ENCODE results near the gene MVK. TPM values are rescaled to one million over a fixed set of nuclear protein-coding genes. Genes with fewer than 3 reads are reported as not detected.

MVK gene
- total RNA-seq, 1 experiment from 2014 or later, result 18.7 TPM

DNA sequence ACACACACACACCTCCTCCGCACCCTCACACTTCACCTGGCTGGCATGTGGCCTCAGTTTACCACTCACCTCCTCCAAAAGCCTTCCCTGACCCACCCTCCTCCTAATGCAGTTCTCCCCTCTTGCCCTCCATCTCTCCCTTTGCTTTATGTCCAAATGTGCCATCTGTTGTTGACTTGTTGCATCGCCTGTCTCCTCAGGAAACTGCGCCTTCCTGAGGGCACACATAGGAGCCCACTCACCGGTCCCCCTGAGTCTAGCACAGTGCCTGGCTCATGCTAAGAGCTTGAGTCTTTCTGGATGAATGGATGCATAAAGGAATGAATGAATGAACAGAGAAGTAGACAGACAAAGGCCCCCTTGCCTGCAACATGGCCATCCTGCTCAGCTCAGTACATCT, 34.0 kb downstream of the MVK start:
- DNase-seq (ENCODE audit: low spot score), result no peak

DNA sequence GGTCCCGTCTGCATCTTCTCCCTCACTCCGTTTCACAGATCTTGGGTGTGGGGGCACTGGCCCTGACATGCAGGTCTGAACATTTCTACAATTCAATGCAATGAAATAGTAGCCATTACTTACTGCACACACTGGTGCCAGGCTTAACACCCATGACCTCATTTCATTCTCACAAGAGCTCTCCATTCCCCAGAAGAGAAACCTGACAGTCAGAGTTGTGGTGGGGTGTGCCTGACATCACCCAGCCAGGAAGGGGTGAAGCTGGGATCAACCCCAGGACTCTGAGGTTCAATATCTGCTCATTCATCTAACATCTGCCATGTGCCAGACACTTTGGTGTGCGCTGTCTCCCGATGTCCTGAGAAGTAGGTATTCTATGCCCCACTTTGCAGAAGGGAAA, 34.7 kb downstream of the MVK start:
- DNase-seq (ENCODE audit: low spot score), result no peak

DNA sequence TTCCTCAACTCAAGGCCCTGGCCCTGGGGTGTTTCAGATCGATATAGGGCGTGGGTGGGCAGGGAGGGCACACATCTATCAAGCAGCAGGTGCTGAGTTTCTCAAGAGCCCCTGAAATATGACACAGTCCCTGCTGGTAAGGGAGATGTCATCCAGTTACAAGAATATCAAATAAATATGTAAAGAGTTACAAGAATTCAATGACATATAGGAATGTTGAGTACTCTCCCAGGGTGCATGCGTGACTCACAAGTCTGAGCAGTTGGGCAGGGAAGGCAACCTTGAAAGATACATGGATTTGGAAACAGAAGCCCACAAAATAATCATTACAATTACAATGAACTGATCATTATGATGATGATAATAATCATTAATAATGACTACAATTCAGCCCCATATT, 35.2 kb downstream of the MVK start:
- no peak for DNase-seq (ENCODE audit: low spot score)

DNA sequence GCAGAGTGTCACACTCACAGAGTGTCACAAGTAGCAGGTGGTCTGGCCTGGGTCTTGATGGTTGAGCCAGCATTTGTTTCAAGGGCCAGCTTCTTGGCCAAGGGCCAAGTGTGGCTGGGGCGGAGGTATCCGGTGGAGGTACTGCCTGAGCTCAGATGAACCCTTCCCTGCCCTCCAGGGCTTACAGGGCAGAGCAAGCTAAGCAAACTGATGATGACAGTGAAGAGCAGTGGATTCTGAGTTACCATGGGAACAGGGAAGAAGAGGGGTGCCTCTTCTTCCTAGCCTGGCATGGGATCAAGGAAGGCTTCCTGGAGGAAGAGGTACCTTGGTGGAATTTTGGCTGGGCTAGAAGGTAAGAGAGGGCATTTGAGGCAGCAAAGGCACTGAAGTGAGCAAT, 35.7 kb downstream of the MVK start:
- no peak for DNase-seq (ENCODE audit: low spot score)

DNA sequence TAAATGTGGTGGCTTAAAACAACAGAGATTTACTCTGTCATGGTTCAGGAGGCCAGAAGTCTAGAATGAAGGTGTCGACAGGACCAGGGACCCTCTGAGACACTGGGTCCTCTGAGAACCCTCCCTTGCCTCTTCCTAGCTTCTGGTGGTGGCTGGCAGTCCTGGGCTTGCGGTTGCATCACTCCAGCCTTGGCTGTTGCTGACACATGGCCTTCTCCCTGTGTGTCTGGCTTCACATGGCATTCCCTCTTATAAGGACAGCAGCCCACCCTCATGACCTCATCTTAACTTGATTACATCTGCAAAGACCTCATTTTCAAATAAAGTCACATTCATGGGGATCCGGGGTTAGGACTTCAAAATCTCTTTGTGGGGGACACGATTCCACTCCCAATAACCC, 36.9 kb downstream of the MVK start:
- DNase-seq (ENCODE audit: low spot score), result no peak

DNA sequence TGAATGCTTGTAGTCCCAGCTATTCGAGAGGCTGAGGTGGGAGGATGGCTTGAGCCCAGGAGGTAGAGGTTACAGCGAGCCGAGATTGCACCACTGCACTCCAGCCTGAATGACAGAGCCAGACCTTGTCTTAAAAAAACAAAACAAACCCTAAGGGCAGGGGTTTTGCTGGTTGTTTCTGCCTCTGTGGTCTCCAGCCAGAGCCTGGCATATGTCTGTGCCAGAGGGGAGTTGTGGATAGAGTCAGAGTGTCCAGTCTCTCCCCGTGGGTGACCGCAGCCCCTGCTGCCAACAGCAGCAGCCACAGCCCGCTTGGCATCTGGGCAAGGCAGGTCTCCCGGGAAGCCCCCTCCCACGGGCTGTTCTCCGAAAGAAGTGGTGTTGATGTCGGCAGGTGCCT, 37.6 kb downstream of the MVK start:
- DNase-seq (ENCODE audit: low spot score), result no peak

DNA sequence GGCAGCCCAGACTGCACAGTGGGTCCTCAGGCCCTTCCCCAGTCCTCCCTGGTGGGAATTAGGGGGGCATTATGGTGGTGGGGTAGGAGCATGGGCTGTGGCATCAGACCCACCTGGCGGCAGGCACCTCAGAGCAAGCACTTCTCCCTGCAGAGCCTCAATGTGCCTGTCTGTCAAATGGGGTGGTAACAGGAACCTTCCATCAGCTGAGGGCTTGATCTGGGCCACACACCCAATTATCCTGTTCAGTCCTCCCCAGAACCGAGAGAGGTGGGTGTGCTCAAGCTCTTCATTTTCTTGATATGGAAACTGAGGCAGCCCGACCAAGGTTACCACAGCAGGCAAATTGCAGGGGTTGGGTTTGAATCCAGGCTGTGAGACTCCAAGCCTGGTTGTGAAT, 38.4 kb downstream of the MVK start:
- DNase-seq (ENCODE audit: low spot score), result no peak

DNA sequence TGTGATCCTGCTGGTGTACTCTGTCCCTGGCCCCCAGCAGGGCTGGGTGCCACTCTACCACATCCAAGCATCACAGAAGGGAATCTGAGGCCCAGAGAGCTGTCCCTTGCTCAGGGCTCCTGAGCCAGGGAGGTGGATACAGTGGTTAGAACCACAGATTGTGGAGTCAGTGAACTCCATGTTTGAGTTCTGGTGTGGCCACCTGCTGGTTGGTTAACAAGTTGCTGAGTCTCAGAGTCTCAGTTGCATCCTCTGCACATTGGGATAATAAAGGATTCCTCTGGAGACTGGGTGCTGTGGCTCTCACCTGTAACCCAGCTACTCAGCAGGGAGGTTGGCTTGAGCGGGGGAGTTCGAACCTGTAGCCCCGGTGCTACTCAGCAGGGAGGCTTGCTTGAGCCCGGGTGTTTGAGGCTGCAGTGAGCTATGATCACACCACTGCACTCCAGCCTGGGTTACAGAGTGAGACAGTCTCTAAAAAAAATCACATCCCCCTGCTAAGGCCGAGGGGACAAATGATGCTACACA, 39.4 kb downstream of the MVK start:
- no peak for DNase-seq (ENCODE audit: low spot score)

DNA sequence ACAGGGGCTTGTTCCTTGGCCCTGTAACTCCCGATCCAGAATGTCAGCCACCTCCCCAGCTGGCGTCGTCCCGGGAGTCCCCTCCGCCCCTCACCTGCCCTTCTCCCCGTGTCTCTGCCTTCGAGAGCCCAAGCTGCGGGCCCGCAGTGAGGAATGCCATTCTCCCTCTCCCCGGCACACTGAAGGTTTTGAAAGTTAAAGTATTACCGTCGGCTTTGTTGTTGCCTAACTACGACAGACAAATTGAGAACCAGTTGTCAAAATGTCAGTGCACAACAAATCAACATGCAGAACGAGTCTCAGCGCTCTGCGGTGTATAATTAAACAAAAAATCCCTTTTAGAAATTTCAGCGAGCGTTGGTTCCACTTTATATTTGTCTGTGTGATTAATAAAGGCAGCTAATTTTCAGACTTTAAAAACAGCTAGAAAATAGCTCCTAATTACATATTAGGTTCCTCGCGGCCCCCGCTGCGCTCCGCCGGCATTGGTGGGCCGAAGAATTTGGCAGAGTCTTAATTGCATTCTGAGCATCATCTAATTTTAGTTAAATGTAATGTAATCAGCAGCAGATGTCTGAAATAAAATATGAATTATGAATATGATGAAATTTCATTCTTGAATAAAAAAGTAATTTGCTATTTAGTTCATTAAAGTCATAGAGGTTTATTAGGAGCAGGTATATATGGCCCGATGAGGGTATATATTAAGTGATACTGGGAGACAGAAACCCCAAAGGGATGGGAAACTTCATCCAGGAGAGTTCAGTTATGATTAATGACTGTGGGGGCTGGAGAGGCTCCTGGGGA, 40.3 kb downstream of the MVK start:
- DNase-seq (ENCODE audit: low spot score), result no peak

DNA sequence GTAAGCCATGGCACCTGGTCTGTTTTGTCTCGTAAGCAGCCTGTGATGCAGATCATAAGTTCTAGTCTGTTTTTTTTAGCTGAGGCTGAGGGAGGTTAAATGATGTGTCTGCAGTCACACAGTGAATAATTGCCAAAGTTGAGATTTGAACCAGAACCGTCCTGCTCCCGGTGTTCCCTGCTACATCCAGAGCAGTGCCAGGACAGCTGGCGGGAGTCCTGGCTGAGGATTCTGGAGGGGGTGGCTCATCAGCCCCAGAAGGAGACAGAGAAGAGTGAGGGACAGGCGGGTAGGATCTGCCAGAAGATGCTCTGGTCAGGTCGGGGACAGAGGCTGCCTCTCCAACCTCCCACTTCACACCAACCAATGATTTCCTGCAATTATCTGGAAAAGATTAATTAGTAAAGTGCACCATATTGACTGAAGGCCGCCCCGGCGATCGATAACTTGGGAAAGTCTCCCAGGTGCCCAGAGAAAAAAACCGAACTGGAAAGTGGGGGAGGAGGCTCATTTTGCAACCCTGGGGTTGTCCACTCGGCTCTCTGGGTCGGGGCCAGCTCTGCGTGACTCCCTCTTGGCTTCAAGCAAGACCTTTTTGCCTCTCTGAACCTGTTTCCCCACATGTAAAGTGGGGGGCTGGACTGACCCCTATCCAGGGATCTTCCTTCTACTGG, 42.1 kb downstream of the MVK start:
- DNase-seq (ENCODE audit: low spot score), result no peak

DNA sequence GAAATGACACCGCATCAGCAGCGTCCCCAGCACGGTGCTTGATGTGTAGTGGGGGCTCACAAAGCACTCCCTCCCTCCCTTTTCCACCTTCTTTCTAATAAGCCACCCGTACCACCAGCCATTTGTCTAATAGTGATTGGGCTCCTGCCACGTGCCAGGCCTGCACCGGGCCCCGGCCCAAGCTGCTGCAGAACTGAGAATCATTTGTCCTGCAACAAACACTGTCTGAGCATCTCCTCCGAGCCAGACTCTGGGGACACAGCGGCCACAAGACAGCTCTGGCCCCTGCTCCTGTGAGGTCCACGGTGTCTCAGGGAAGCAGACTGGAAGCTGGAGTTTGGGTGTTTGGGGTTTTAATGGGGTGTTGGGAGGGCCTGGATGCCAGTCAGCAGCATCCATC, 43.9 kb downstream of the MVK start:
- no peak for DNase-seq (ENCODE audit: low spot score)

DNA sequence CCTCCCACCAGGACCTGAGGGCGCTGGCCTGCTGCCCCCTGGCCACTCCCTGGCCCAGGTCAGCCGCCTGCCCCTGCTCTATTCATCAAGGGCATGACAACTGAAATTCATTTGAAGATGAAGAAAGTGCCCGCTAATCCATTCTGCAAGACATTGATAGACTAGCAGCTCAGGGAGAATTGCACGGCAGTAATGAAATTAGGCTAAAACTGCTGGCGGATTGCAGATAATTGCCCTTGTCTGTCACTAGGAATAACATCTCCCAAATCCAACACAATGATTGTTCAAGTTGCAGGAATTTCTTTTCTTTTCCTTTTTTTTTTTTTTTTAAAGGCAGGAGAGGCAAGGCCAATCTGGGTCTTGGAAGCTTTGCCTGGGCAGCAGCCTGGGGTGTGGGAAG, 44.5 kb downstream of the MVK start:
- no peak for DNase-seq (ENCODE audit: low spot score)

DNA sequence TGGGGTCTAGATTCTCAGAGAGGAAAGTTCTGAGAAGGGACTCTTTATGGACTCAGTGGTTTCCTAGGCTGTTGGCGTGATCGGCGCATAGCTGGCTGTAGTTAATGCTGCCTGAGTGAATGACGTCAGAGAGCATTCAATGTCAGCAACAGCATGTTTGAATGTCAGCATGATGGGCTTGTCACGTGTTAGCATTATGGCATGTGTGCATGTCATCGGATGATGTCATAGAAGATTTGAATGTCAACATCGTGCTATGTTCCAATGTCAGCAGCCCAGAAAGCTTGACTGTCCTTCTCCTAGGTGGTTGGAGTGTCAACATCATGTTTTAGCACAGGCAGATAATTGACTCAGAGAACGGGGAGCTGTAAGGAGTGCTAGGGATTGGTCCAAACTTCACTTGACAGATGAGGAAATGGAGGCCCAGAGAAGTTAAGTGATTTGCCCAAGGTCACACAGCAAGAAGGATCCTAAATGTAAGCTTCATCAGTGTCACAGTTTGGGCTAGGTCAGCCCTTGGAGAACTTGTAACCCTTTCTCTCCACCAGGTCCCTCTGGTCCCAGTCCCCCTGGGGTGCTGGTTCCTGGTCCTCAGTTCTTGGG, 45.5 kb downstream of the MVK start:
- DNase-seq (ENCODE audit: low spot score), result no peak

DNA sequence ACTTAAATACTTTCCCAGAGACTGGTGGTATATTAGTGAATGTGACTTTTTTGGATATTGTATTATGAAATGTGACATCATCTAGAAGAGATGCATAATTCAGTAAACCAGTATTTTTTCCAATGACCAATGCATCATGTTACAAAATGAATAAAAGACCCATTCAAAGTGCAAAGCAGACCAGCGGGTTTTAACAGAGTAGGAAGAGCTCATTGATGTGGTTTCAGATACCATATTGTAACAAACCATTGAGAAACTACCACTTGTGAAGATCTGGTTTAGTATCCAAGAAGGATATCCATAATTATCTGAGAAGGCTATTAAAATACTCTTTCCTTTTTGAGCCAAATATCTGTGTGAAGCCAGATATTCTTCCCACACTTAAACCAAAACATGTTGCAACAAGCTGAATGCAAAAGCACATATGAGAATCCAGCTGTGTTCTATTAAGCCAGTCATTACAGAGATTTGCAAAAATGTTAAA, 47.7 kb downstream of the MVK start:
- no peak for DNase-seq (ENCODE audit: low spot score)

DNA sequence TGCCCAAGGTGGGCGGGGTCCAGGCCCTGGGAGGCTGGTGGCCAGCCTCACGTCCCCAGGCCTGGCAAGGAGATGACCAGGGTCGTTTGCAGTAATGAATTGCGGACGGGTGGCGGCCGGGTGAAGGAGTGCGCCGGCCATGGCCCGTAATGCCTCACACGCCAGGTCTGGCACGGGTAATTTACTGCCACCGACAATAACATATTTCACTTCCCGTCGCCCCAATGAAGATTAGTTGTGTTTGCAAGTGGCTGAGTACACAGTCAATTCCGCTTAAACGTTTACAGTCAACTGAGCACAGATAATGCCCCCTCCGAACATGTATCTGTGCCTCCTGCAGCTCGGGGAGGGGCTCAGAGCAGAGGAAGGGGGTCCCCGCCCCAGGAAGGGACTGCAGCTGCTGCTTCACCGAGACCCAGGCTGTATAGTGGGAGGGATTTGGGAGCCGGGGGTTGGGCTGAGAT, 48.3 kb downstream of the MVK start:
- no peak for DNase-seq (ENCODE audit: low spot score)

DNA sequence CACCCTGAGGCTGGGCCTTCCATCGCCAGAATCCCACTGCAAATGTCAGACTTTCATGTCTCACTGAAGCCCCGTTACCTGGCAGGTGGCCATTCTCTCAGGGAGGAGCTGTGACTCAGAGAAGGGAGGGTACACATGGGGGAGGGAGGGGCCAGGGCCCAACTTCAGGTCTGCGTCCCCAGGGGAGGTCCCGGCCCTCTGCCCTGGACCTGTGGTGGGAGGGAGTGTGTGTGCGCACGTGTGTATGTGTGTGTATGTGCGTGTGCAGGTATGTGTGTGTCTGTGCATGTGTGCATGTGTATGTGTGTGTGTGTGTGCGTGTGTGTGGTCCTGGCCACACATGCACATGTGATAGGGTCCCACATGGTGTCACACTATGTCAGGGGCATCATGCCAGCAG, 50.9 kb downstream of the MVK start:
- DNase-seq (ENCODE audit: low spot score), result peak; percentile 8

DNA sequence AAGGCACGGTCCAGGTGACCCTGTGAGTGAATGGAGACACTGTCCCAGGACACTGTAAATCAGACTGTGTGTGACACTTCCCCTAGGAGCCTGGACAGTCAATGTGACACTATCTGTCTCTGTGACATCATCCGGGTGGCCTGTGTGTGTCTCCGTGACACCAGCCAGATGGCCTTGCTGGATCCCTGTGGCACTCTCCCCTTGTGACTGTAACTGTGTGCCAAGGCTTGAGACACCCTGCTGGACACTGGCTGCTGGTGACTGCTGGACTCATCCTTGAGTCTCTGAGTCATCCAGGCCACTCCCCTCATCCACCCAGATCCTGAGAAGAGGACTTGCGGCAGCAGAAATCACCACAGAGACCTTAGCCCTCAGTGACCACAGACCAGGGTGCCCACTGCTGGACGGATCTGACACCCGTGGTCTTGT, 51.6 kb downstream of the MVK start:
- peak; percentile 69 for DNase-seq (ENCODE audit: low spot score)

DNA sequence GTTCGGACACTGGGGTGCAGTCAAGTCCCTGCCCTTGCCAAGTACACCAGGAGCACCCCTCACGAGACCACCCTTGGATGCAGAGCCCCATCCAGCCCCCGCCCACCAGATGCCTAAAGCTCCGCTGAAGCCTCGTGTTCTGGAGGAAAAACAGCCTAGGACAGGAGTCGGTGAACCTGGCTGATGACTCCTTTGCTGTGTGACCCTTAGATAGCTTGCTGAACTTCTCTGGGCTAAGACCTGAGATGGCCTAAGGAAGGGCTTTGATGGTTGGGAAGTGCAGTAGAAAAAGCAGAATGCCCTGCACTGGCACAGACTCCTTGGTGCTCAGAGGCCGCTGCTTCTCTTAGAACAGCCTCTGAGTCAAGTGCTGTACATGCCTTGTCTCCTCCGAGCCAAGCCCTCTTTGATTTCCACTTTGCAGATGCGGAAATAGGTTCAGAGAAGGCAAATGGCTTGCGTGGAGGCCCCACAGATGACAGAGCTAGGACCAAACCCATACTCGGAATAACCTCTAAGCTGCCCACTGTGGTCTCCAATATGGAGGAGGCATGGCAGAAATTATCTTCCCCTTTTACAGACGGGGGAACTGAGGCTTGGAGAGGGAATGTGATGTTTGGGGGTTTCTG, 52.3 kb downstream of the MVK start:
- DNase-seq (ENCODE audit: low spot score), result no peak

DNA sequence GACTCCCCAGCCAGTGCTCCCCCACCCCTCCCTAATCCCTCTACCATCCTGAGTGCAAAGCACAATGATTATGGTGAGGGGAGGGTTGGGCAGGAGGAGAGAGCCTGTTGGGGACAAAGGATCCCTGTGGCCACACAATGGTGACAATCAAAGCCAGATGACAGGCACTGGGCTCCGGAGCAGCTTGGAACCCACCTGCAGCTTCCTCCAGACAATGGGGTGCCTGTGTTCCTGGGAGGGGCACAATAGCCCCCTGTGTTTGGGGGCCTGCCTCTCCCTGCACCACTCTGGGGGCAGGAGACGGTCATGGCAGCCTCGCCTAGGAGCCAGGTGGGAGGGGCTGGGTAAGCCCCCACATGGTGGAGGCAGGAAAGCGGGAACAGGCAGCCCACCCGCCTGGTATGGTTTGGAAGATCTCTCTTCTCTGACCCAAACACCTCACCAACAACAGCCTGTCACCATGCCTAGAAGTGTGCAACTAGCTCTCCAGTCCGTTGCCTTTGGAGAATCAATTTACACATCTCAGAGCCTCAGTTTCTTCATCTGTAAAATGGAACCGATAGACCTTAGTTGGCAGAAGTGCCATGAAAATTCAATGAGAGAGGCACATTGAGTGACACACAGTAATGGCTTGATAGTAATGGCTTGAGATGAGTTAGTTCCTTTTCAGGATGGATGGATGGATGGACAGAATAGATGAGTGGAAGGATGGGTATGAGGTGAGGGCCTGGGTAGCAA, 53.0 kb downstream of the MVK start:
- no peak for DNase-seq (ENCODE audit: low spot score)

DNA sequence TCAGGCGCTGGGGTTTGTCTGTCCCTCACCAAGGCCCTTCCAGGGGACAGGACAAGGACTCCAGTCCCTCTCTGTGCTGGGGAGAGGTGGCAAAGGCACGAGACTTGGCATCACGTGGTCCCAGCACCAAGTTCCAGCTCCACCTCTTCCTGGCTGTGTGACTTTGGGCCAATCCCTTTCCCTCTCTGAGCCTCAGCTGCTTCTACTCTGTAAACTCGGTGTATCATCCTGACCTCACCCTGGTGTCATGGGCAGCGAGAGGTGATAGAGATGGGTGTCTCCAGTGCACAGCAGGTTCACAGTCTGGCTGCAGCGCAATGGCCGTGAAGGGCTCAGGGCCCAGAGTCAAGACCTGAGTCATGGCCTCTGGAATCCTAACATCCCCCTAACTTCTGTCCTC, 54.0 kb downstream of the MVK start:
- peak; percentile 4 for DNase-seq (ENCODE audit: low spot score)

DNA sequence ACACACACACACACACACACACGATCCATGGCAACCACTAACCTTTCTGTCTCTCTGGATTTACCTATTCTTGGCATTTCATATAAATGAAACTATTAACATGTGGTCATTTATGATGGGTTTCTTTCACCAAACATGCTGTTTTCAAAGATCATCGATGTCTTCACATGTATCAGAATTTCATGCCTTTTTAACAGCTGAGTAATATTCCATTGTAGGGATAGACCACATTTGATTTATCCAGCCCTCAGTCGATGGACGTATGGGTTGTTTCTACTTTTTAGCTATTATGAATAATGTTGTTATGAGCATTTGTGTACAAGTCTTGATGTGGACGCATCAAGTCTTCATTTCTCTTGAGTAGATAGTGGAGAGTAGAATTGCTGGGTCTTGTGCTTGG, 56.5 kb downstream of the MVK start:
- DNase-seq (ENCODE audit: low spot score), result no peak

All from A172 (cell line).